Midbrain (tissue), 1 donor: ENCODE results near the gene CH25H.
A peak's percentile ranks its signal among the peaks of the same experiment; 100 is the strongest.
"Not testable (repeated sequence)": the region's sequence is repeated elsewhere in the genome, so short reads cannot be mapped to it uniquely, and the experiment has no call there.

ENCODE experiments used
- DNase-seq: peaks from one replicate; lab custom pipeline; 2025; lab: John Stamatoyannopoulos, UW

The CH25H gene

GRCh38 chr10:89201345-89202032, 5.6 kb downstream of the CH25H start:
- no peak for DNase-seq

- DNase-seq: no peak
Observed at GRCh38 chr10:89197473-89197872, 9.6 kb downstream of the CH25H start.

GRCh38 chr10:89191301-89191700, 15.8 kb downstream of the CH25H start:
- DNase-seq: not testable (repeated sequence)

GRCh38 chr10:89189211-89189734, 17.8 kb downstream of the CH25H start:
- DNase-seq: no peak

GRCh38 chr10:89185658-89186057, 21.5 kb downstream of the CH25H start:
- DNase-seq: no peak

- DNase-seq: no peak
Observed at GRCh38 chr10:89184638-89185037, 22.5 kb downstream of the CH25H start.

GRCh38 chr10:89183571-89183970, 23.5 kb downstream of the CH25H start:
- DNase-seq: no peak

- DNase-seq: no peak
Observed at GRCh38 chr10:89182894-89183293, 24.2 kb downstream of the CH25H start.

GRCh38 chr10:89175816-89176215, 31.3 kb downstream of the CH25H start:
- DNase-seq: no peak

GRCh38 chr10:89173075-89173474, 34.0 kb downstream of the CH25H start:
- DNase-seq: no peak

GRCh38 chr10:89171996-89172395, 35.1 kb downstream of the CH25H start:
- DNase-seq: no peak

GRCh38 chr10:89171263-89171872, 35.7 kb downstream of the CH25H start:
- DNase-seq: no peak

GRCh38 chr10:89168354-89168900, 38.7 kb downstream of the CH25H start:
- not testable (repeated sequence) for DNase-seq

- DNase-seq: no peak
Observed at GRCh38 chr10:89167915-89168314, 39.2 kb downstream of the CH25H start.

GRCh38 chr10:89165923-89166322, 41.2 kb downstream of the CH25H start:
- no peak for DNase-seq

GRCh38 chr10:89164920-89165319, 42.2 kb downstream of the CH25H start:
- DNase-seq: no peak

- peak; percentile 19 for DNase-seq
Observed at GRCh38 chr10:89164080-89164479, 43.0 kb downstream of the CH25H start.

GRCh38 chr10:89163265-89163995, 43.7 kb downstream of the CH25H start:
- DNase-seq: peak; percentile 11

- no peak for DNase-seq
Observed at GRCh38 chr10:89162596-89162995, 44.5 kb downstream of the CH25H start.

GRCh38 chr10:89160339-89160738, 46.8 kb downstream of the CH25H start:
- DNase-seq: no peak

GRCh38 chr10:89159761-89160160, 47.4 kb downstream of the CH25H start:
- no peak for DNase-seq

- DNase-seq: no peak
Observed at GRCh38 chr10:89159316-89159715, 47.8 kb downstream of the CH25H start.

GRCh38 chr10:89158446-89158845, 48.7 kb downstream of the CH25H start:
- DNase-seq: no peak
